Measurements from ENCODE around the gene C1orf87. TPM values are rescaled to one million over a fixed set of nuclear protein-coding genes. Genes with fewer than 3 reads are reported as not detected.

Gene C1orf87
- total and polyA plus RNA-seq, 4 donors = not detected

DNA sequence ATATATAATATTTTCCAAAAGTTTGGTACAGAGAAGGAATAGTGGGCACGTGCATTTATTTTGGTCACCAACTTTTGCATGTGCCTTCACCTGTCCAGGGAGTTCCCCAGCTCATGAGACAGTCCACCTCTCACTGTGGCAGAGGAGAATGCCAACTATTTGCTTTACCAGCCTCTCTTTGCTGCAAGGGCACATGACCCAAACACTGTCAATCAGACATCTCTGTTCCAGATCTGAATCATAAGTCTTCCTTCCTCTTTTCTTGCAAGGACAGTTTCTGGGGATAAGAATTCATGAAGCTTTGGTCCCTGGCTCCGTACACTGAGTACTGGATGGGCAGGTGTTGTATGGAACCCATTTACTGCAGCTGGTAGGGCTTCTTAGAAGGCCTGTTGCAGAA lies 38.6 kb downstream of the C1orf87 start:
- Histone ChIP-seq H3K4me3 (ENCODE audit: low read depth in 1 of 3, low read length in 3 of 3) (no peak overlapping the region), H3K27me3 (ENCODE audit: control insufficient read depth in 4 of 4, insufficient read depth in 4 of 4, low read length in 3 of 4) (no peaks in the 10 kb centered on the region), H3K9ac (ENCODE audit: low read depth in 1 of 2, low read length in 2 of 2) (no peak overlapping the region), H3K4me1 (ENCODE audit: control insufficient read depth in 4 of 4, insufficient read depth in 4 of 4, low read length in 3 of 4) (no peaks in the 10 kb centered on the region), H3K36me3 (ENCODE audit: control insufficient read depth in 4 of 4, insufficient read depth in 3 of 4, low read depth in 1 of 4, low read length in 3 of 4) (no peaks in the 10 kb centered on the region), H3K9me3 (ENCODE audit: control insufficient read depth in 4 of 4, low read length in 3 of 4) (no peaks in the 10 kb centered on the region), H3K27ac (ENCODE audit: low read depth in 1 of 2, low read length in 2 of 2) (no peak overlapping the region)
- no peak for DNase-seq (ENCODE audit: low spot score)
- TF ChIP-seq EGR1 (IDR thresholded peaks at IDR 0.05; ENCODE audit: low read depth in 2 of 2) (no peak), RXRA (IDR thresholded peaks at IDR 0.05) (no peak), FOXA1 (IDR thresholded peaks at IDR 0.05) (no peak), GABPA (IDR thresholded peaks at IDR 0.05 in 1 of 2, conservative IDR thresholded peaks at IDR 0.05 in 1 of 2) (no peak)
- TF ChIP-seq, protein P1, sequence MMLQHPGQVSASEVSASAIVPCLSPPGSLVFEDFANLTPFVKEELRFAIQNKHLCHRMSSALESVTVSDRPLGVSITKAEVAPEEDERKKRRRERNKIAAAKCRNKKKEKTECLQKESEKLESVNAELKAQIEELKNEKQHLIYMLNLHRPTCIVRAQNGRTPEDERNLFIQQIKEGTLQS (IDR thresholded peaks at IDR 0.05) = no peak
- TF ChIP-seq, protein P2, sequence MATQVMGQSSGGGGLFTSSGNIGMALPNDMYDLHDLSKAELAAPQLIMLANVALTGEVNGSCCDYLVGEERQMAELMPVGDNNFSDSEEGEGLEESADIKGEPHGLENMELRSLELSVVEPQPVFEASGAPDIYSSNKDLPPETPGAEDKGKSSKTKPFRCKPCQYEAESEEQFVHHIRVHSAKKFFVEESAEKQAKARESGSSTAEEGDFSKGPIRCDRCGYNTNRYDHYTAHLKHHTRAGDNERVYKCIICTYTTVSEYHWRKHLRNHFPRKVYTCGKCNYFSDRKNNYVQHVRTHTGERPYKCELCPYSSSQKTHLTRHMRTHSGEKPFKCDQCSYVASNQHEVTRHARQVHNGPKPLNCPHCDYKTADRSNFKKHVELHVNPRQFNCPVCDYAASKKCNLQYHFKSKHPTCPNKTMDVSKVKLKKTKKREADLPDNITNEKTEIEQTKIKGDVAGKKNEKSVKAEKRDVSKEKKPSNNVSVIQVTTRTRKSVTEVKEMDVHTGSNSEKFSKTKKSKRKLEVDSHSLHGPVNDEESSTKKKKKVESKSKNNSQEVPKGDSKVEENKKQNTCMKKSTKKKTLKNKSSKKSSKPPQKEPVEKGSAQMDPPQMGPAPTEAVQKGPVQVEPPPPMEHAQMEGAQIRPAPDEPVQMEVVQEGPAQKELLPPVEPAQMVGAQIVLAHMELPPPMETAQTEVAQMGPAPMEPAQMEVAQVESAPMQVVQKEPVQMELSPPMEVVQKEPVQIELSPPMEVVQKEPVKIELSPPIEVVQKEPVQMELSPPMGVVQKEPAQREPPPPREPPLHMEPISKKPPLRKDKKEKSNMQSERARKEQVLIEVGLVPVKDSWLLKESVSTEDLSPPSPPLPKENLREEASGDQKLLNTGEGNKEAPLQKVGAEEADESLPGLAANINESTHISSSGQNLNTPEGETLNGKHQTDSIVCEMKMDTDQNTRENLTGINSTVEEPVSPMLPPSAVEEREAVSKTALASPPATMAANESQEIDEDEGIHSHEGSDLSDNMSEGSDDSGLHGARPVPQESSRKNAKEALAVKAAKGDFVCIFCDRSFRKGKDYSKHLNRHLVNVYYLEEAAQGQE (IDR thresholded peaks at IDR 0.05) = no peak
- TF ChIP-seq, protein P3, sequence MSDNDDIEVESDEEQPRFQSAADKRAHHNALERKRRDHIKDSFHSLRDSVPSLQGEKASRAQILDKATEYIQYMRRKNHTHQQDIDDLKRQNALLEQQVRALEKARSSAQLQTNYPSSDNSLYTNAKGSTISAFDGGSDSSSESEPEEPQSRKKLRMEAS (IDR thresholded peaks at IDR 0.05) = no peak
- WGBS = 68% methylated on average over 2 of the region's 2 CpGs

DNA sequence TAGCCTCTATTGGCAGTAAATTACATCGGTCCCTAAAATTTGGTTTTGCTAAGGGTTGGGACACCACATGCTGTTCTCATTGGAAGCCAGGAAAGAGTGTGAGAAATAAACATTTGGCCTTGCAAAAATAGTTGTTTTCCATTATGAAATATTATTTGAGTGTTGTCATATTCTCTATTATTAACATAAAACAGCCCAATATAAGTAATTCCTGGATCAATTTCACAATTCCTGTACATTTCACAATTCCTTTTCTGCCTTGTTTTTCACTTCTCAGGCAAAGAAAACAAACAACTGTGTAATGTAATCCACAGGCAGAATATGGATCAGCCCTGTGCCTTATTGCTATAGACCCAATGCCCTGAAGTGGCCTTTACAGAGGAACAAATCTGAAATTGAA lies 40.5 kb downstream of the C1orf87 start:
- WGBS = 96% methylated on average over 1 of the region's 1 CpG
- Histone ChIP-seq H3K9ac (ENCODE audit: low read depth in 1 of 2, low read length in 2 of 2) (no peak overlapping the region), H3K36me3 (ENCODE audit: control insufficient read depth in 4 of 4, insufficient read depth in 3 of 4, low read depth in 1 of 4, low read length in 3 of 4) (no peaks in the 10 kb centered on the region), H3K27ac (ENCODE audit: low read depth in 1 of 2, low read length in 2 of 2) (no peak overlapping the region), H3K9me3 (ENCODE audit: control insufficient read depth in 4 of 4, low read length in 3 of 4) (no peaks in the 10 kb centered on the region), H3K4me3 (ENCODE audit: low read depth in 1 of 3, low read length in 3 of 3) (no peak overlapping the region), H3K4me1 (ENCODE audit: control insufficient read depth in 4 of 4, insufficient read depth in 4 of 4, low read length in 3 of 4) (no peaks in the 10 kb centered on the region), H3K27me3 (ENCODE audit: control insufficient read depth in 4 of 4, insufficient read depth in 4 of 4, low read length in 3 of 4) (no peaks in the 10 kb centered on the region)
- DNase-seq (ENCODE audit: low spot score) = no peak
- TF ChIP-seq, protein P4, sequence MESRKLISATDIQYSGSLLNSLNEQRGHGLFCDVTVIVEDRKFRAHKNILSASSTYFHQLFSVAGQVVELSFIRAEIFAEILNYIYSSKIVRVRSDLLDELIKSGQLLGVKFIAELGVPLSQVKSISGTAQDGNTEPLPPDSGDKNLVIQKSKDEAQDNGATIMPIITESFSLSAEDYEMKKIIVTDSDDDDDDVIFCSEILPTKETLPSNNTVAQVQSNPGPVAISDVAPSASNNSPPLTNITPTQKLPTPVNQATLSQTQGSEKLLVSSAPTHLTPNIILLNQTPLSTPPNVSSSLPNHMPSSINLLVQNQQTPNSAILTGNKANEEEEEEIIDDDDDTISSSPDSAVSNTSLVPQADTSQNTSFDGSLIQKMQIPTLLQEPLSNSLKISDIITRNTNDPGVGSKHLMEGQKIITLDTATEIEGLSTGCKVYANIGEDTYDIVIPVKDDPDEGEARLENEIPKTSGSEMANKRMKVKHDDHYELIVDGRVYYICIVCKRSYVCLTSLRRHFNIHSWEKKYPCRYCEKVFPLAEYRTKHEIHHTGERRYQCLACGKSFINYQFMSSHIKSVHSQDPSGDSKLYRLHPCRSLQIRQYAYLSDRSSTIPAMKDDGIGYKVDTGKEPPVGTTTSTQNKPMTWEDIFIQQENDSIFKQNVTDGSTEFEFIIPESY (IDR thresholded peaks at IDR 0.05) = no peak
- TF ChIP-seq GABPA (IDR thresholded peaks at IDR 0.05 in 1 of 2, conservative IDR thresholded peaks at IDR 0.05 in 1 of 2) (no peak), YY1 (IDR thresholded peaks at IDR 0.05) (no peak), RXRA (IDR thresholded peaks at IDR 0.05) (no peak), FOXA1 (IDR thresholded peaks at IDR 0.05) (no peak), TAF1 (conservative IDR thresholded peaks at IDR 0.05) (no peak), JUND (IDR thresholded peaks at IDR 0.05) (no peak), EGR1 (IDR thresholded peaks at IDR 0.05; ENCODE audit: low read depth in 2 of 2) (no peak), FOXA2 (IDR thresholded peaks at IDR 0.05) (no peak), RAD21 (IDR thresholded peaks at IDR 0.05) (no peak), SP1 (IDR thresholded peaks at IDR 0.05) (no peak), HNF4G (IDR thresholded peaks at IDR 0.05) (no peak)
- TF ChIP-seq, protein P5, sequence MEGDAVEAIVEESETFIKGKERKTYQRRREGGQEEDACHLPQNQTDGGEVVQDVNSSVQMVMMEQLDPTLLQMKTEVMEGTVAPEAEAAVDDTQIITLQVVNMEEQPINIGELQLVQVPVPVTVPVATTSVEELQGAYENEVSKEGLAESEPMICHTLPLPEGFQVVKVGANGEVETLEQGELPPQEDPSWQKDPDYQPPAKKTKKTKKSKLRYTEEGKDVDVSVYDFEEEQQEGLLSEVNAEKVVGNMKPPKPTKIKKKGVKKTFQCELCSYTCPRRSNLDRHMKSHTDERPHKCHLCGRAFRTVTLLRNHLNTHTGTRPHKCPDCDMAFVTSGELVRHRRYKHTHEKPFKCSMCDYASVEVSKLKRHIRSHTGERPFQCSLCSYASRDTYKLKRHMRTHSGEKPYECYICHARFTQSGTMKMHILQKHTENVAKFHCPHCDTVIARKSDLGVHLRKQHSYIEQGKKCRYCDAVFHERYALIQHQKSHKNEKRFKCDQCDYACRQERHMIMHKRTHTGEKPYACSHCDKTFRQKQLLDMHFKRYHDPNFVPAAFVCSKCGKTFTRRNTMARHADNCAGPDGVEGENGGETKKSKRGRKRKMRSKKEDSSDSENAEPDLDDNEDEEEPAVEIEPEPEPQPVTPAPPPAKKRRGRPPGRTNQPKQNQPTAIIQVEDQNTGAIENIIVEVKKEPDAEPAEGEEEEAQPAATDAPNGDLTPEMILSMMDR (IDR thresholded peaks at IDR 0.05; ENCODE audit: low read depth, low read length, missing input control) = no peak
- TF ChIP-seq, protein P2 (IDR thresholded peaks at IDR 0.05) = no peak
- TF ChIP-seq, protein P1 (IDR thresholded peaks at IDR 0.05) = no peak
- TF ChIP-seq, protein P3 (IDR thresholded peaks at IDR 0.05) = no peak
